ENCODE measurements around the gene PCNX4. TPM values are rescaled to one million over a fixed set of nuclear protein-coding genes. Genes with fewer than 3 reads are reported as not detected.

PCNX4 gene
- total and polyA plus RNA-seq, 8 donors = 6.8 to 105 (median 30.7) TPM

- 28 to 47% (median 39%) methylated on average over 8 of the region's 8 CpGs for WGBS, 5 donors
- TF ChIP-seq POLR2AphosphoS5 (IDR thresholded peaks at IDR 0.05) (no peak), EP300 (IDR thresholded peaks at IDR 0.05) (no peak), POLR2A (IDR thresholded peaks at IDR 0.05) (no peak), CTCF (IDR thresholded peaks at IDR 0.05) (no peak)
- no peak for DNase-seq
- Histone ChIP-seq H3K27ac (no peak overlapping the region), H3K27me3 (no peaks in the 10 kb centered on the region), H3K4me1 (peaks cover 0 to 4% (median 0%) of the 10 kb centered on the region in 4 donors), H3K4me3 (no peak overlapping the region), H3K36me3 (no peaks in the 10 kb centered on the region), H3K9me3 (peaks cover 0 to 7% (median 3%) of the 10 kb centered on the region in 4 donors)
- intact Hi-C loops (cut with DNase I; ENCODE audit: low total_unique reads) = no loop called here
These were observed 112.5 kb downstream of the PCNX4 start for GRCh38 chr14:60204104-60204842.

GRCh38 chr14:60204843-60205774 is 113.4 kb downstream of the PCNX4 start:
- WGBS, 5 donors = 64 to 77% (median 70%) methylated on average over 6 of the region's 6 CpGs
- no peak overlapping the region for H3K27ac ChIP-seq

GRCh38 chr14:60206249-60206670 is 114.5 kb downstream of the PCNX4 start:
- Histone ChIP-seq H3K36me3 (no peaks in the 10 kb centered on the region), H3K27me3 (no peaks in the 10 kb centered on the region), H3K9me3 (no peaks in the 10 kb centered on the region), H3K27ac (no peak overlapping the region), H3K4me3 (no peak overlapping the region), H3K4me1 (peaks cover 0 to 4% (median 0%) of the 10 kb centered on the region in 4 donors)
- no peak for DNase-seq
- intact Hi-C loops (cut with DNase I; ENCODE audit: low total_unique reads) = no loop called here
- 72 to 76% (median 75%) methylated on average over 7 of the region's 7 CpGs for WGBS, 5 donors
- TF ChIP-seq CTCF (IDR thresholded peaks at IDR 0.05) (no peak), POLR2AphosphoS5 (IDR thresholded peaks at IDR 0.05) (no peak), EP300 (IDR thresholded peaks at IDR 0.05) (no peak), POLR2A (IDR thresholded peaks at IDR 0.05) (no peak)

More at GRCh38 chr14:60204843-60205774, 113.4 kb downstream of the PCNX4 start:
- no peaks in the 10 kb centered on the region for H3K27me3 ChIP-seq
- TF ChIP-seq POLR2A (IDR thresholded peaks at IDR 0.05) (no peak), POLR2AphosphoS5 (IDR thresholded peaks at IDR 0.05) (no peak), CTCF (IDR thresholded peaks at IDR 0.05) (no peak), EP300 (IDR thresholded peaks at IDR 0.05) (no peak)
- intact Hi-C loops (cut with DNase I; ENCODE audit: low total_unique reads) = no loop called here
- H3K36me3 ChIP-seq = no peaks in the 10 kb centered on the region
- no peak overlapping the region for H3K4me3 ChIP-seq
- peaks cover 0 to 4% (median 0%) of the 10 kb centered on the region in 4 donors for H3K4me1 ChIP-seq
- peaks cover 0 to 3% (median 0%) of the 10 kb centered on the region in 4 donors for H3K9me3 ChIP-seq
- DNase-seq = no peak

- Histone ChIP-seq H3K36me3 (no peaks in the 10 kb centered on the region), H3K9me3 (no peaks in the 10 kb centered on the region), H3K27me3 (no peaks in the 10 kb centered on the region), H3K4me1 (peaks cover 0 to 4% (median 0%) of the 10 kb centered on the region in 4 donors), H3K4me3 (no peak overlapping the region), H3K27ac (no peak overlapping the region)
- intact Hi-C loops (cut with DNase I; ENCODE audit: low total_unique reads) = no loop called here
- TF ChIP-seq EP300 (IDR thresholded peaks at IDR 0.05) (no peak), CTCF (IDR thresholded peaks at IDR 0.05) (no peak), POLR2AphosphoS5 (IDR thresholded peaks at IDR 0.05) (no peak), POLR2A (IDR thresholded peaks at IDR 0.05) (no peak)
- 80 to 86% (median 85%) methylated on average over 6 of the region's 6 CpGs for WGBS, 5 donors
- DNase-seq = no peak
These were observed 115.3 kb downstream of the PCNX4 start for GRCh38 chr14:60206837-60207533.

Data from stomach (tissue), 9 donors.